HepG2 (cell line): Measurements from ENCODE around the gene SEZ6. TPM values are rescaled to one million over a fixed set of nuclear protein-coding genes. Genes with fewer than 3 reads are reported as not detected.

Source experiments
- ARID5B ChIP-seq: IDR thresholded peaks from 2 replicates; pipeline ENCODE4 v1.4.0; 2020; ENCODE audit warnings: mild to moderate bottlenecking, missing genetic modification reagents
- ARNT2 ChIP-seq: sonication (generic); formaldehyde crosslinking; IDR thresholded peaks from 2 replicates; pipeline ENCODE4 v1.8.0; 2022; ENCODE audit warnings: mild to moderate bottlenecking, low read depth, missing genetic modification reagents, moderate library complexity
- CERS6 ChIP-seq: sonication (generic); formaldehyde crosslinking; IDR thresholded peaks from 2 replicates; pipeline ENCODE4 v1.5.0; 2020; ENCODE audit warnings: missing genetic modification reagents
- HNRNPUL1 ChIP-seq: fragments of 200-400 bp; formaldehyde crosslinking; IDR thresholded peaks from 2 replicates; pipeline ENCODE4 v1.6.1; 2017; ENCODE audit warnings: low read depth, mild to moderate bottlenecking, low read length, moderate library complexity
- MXD1 ChIP-seq: sonication (generic); formaldehyde crosslinking; IDR thresholded peaks from 2 replicates; pipeline ENCODE4 v1.4.0; 2020; ENCODE audit warnings: mild to moderate bottlenecking, missing genetic modification reagents
- MXI1 ChIP-seq: IDR thresholded peaks from 3 replicates; pipeline ENCODE4 v1.6.1; 2012; ENCODE audit warnings: low read depth, low read length, inconsistent platforms, borderline replicate concordance
- NFE2 ChIP-seq: sonication (generic); formaldehyde crosslinking; IDR thresholded peaks from 2 replicates; pipeline ENCODE4 v1.4.0; 2020; ENCODE audit warnings: missing genetic modification reagents
- PITX1 ChIP-seq: sonication (generic); formaldehyde crosslinking; IDR thresholded peaks from 2 replicates; pipeline ENCODE4 v1.5.1; 2020; ENCODE audit warnings: mild to moderate bottlenecking, missing genetic modification reagents
- RCOR2 ChIP-seq: IDR thresholded peaks from 2 replicates; pipeline ENCODE4 v1.6.1; 2016; ENCODE audit warnings: missing biosample characterization, missing genetic modification reagents
- SIX4 ChIP-seq: sonication (generic); formaldehyde crosslinking; IDR thresholded peaks from 2 replicates; pipeline ENCODE4 v1.4.0; 2020; ENCODE audit warnings: missing genetic modification reagents
- SP4 ChIP-seq: sonication (generic); formaldehyde crosslinking; IDR thresholded peaks from 2 replicates; pipeline ENCODE4 v1.8.1; 2023; ENCODE audit warnings: mild to moderate bottlenecking, missing genetic modification reagents
- SPEN ChIP-seq: sonication (generic); formaldehyde crosslinking; IDR thresholded peaks from 2 replicates; pipeline ENCODE4 v1.5.1; 2020; ENCODE audit warnings: low read depth, mild to moderate bottlenecking, missing genetic modification reagents
- WIZ ChIP-seq: sonication (generic); formaldehyde crosslinking; IDR thresholded peaks from 2 replicates; pipeline ENCODE4 v1.5.1; 2020; ENCODE audit warnings: mild to moderate bottlenecking, missing genetic modification reagents
- YEATS2 ChIP-seq: sonication (generic); formaldehyde crosslinking; IDR thresholded peaks from 2 replicates; pipeline ENCODE4 v1.4.0; 2020; ENCODE audit warnings: missing genetic modification reagents, borderline replicate concordance
- ZFP37 ChIP-seq: sonication (generic); formaldehyde crosslinking; IDR thresholded peaks from 2 replicates; pipeline ENCODE4 v1.4.0; 2020; ENCODE audit warnings: missing genetic modification reagents, borderline replicate concordance
- ZMAT3 ChIP-seq: sonication (generic); formaldehyde crosslinking; conservative IDR thresholded peaks from 2 replicates; pipeline ENCODE4 v1.7.0; 2021; ENCODE audit warnings: missing genetic modification reagents
- ZNF263 ChIP-seq: sonication (generic); formaldehyde crosslinking; IDR thresholded peaks from 2 replicates; pipeline ENCODE4 v1.4.0; 2020; ENCODE audit warnings: missing genetic modification reagents
- ZNF34 ChIP-seq: sonication (generic); formaldehyde crosslinking; IDR thresholded peaks from 2 replicates; pipeline ENCODE4 v1.4.0; 2020; ENCODE audit warnings: mild to moderate bottlenecking, missing genetic modification reagents, borderline replicate concordance
- ZNF564 ChIP-seq: sonication (generic); formaldehyde crosslinking; IDR thresholded peaks from 2 replicates; pipeline ENCODE4 v1.8.1; 2023; ENCODE audit warnings: mild to moderate bottlenecking, missing genetic modification reagents
- ZNF720 ChIP-seq: sonication (generic); formaldehyde crosslinking; IDR thresholded peaks from 2 replicates; pipeline ENCODE4 v1.4.0; 2020; ENCODE audit warnings: missing genetic modification reagents
- ZNF883 ChIP-seq: sonication (generic); formaldehyde crosslinking; IDR thresholded peaks from 2 replicates; pipeline ENCODE4 v1.5.1; 2020; ENCODE audit warnings: mild to moderate bottlenecking, missing genetic modification reagents; ENCODE audit errors: not compliant biosample characterization
- ZSCAN20 ChIP-seq: sonication (generic); formaldehyde crosslinking; IDR thresholded peaks from 2 replicates; pipeline ENCODE4 v1.4.0; 2020; ENCODE audit warnings: missing genetic modification reagents, mild to moderate bottlenecking, borderline replicate concordance
- polyA plus RNA-seq, 8 experiments: library from polyadenylated mRNA; depleted of rRNA in 3 of 8; stranded (reverse) in 7 of 8; unstranded in 1 of 8; fragments of >200 nt; fragmentation: Illumina TruSeq in 4 of 8; extraction: Trizol in 4 of 8; gene quantifications; 2 replicates each; pipeline versions ENCODE4 v1.2.1 to v1.2.3, GENCODE V29; 2011 to 2016; ENCODE audit warnings: low read depth in 4 of 8, missing spikeins in 1 of 8, mixed read lengths in 1 of 8; ENCODE audit not compliant: insufficient read depth in 1 of 8
- total RNA-seq, 5 experiments: library from RNA; depleted of rRNA; stranded (reverse); fragments of >200 nt; fragmentation: Illumina TruSeq; extraction: Trizol; gene quantifications; 2 replicates each; pipeline ENCODE4 v1.2.3, GENCODE V29; 2016; ENCODE audit warnings: low read depth in 1 of 5

SEZ6 gene
- total and polyA plus RNA-seq, 2 of the 13 experiments (the other 11 are each of a cell fraction or from before 2014, with no cell fraction given) = not detected

- TF ChIP-seq HNRNPUL1 (no peak), ZMAT3 (CRISPR knock-in tag) (0 out of 2 replicates have a peak, but pooled peaks have one; percentile 67), SIX4 (CRISPR knock-in tag) (no peak), ZFP37 (peak; percentile 30; the same call in 1 of the 2 replicates), ZNF263 (no peak), SPEN (CRISPR knock-in tag) (no peak), MXI1 (peak; percentile 41; the same call in 1 of the 3 replicates), ZNF720 (CRISPR knock-in tag) (no peak), PITX1 (CRISPR knock-in tag) (0 out of 2 replicates have a peak, but pooled peaks have one; percentile 25), WIZ (no peak), CERS6 (no peak), YEATS2 (CRISPR knock-in tag) (no peak), ZNF564 (CRISPR knock-in tag) (no peak), ZNF34 (CRISPR knock-in tag) (no peak), NFE2 (no peak), MXD1 (CRISPR knock-in tag) (peak; percentile 15; the same call in 1 of the 2 replicates), ARNT2 (no peak), RCOR2 (no peak), ZNF883 (CRISPR knock-in tag) (no peak), SP4 (CRISPR knock-in tag) (no peak), ARID5B (peak; percentile 24; the same call in 1 of the 2 replicates), ZSCAN20 (CRISPR knock-in tag) (no peak)
Measured at GRCh38 chr17:28993645-28994426, 12.0 kb downstream of the SEZ6 start (continued).
